SK-N-MC (cell line): ENCODE measurements around the gene RGS16.

ENCODE experiments used
- DNase-seq: peaks from one replicate; pipeline ENCODE4 v3.0.0-alpha.2; 2011; ENCODE audit warnings: low read depth, low spot score
- H3K27ac ChIP-seq: fragments of 200-600 bp; sonication (generic); 2 replicates; pipeline ENCODE4 v1.5.1; 2016; ENCODE audit warnings: mixed run types
- H3K36me3 ChIP-seq: fragments of 200-600 bp; sonication (generic); 2 replicates; pipeline ENCODE4 v1.6.1; 2017; ENCODE audit warnings: antibody characterized with exemption, low read length, mixed read lengths; ENCODE audit not compliant: insufficient read depth
- H3K4me3 ChIP-seq: fragments of 200-600 bp; sonication (generic); 2 replicates; pipeline ENCODE4 v1.5.1; 2016
- H3K9ac ChIP-seq: fragments of 200-600 bp; sonication (generic); 2 replicates; pipeline ENCODE4 v1.8.0; 2017; ENCODE audit warnings: mixed run types, mixed read lengths; ENCODE audit not compliant: insufficient read length
- H3K9me3 ChIP-seq: fragments of 200-600 bp; sonication (generic); 2 replicates; pipeline ENCODE4 v1.6.1; 2017; ENCODE audit warnings: low read depth, mild to moderate bottlenecking, antibody characterized with exemption, low read length, moderate library complexity, mixed read lengths
- EZH2 ChIP-seq: fragments of 200-600 bp; sonication (generic); IDR thresholded peaks from one replicate; pipeline ENCODE4 v1.6.1; 2017; ENCODE audit warnings: antibody characterized with exemption
- FOXP2 ChIP-seq: optimal IDR thresholded peaks from 2 replicates; pipeline ENCODE3; 2011; ENCODE audit warnings: mild to moderate bottlenecking, moderate library complexity; ENCODE audit not compliant: insufficient read depth; ENCODE audit errors: extremely low read length, control extremely low read depth
- POLR2AphosphoS5 ChIP-seq: IDR thresholded peaks from 2 replicates; pipeline ENCODE4 v1.6.1; 2012; ENCODE audit warnings: mild to moderate bottlenecking, low read depth, low read length, borderline replicate concordance

Gene RGS16

DNA sequence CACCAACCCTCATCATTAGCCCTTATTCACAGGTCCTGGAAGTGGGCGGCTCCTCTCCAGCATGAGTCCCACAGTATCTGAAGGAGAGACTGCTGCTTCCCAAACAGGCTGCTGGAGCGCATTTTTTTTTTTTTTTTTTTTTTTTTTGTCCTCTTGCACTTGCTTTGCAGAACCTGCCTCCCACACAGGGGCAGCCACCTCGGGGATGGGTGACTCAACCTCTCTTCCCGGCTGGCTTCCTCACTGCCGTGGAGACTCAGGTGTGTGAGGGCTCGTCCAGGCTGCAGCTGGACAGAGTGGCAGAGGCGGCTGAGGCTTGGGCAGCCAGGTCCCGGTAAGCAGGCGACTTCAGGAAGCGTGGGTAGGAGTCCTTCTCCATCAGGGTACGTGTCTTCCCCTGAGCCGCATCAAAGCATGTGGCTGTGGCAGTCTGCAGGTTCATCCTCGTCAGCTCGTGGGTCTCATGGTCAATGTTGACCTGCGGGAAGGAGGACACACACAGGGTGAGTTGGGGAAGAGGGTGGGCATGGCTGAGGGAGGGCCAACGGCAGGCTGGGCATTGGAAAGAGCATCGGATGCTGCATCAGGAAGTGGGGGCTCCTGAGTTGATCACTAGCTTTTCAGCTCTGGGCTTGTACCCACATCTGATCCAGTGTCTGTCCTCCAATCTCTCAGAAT is 4.0 kb downstream of the RGS16 start:
- Histone ChIP-seq H3K4me3 (no peak overlapping the region), H3K27ac (no peak overlapping the region), H3K9ac (no peak overlapping the region), H3K36me3 (peaks cover 45% of the 10 kb centered on the region), H3K9me3 (no peaks in the 10 kb centered on the region)
- no peak for TF ChIP-seq FOXP2
- no peak for TF ChIP-seq EZH2
- no peak for TF ChIP-seq POLR2AphosphoS5
- no peak for DNase-seq

DNA sequence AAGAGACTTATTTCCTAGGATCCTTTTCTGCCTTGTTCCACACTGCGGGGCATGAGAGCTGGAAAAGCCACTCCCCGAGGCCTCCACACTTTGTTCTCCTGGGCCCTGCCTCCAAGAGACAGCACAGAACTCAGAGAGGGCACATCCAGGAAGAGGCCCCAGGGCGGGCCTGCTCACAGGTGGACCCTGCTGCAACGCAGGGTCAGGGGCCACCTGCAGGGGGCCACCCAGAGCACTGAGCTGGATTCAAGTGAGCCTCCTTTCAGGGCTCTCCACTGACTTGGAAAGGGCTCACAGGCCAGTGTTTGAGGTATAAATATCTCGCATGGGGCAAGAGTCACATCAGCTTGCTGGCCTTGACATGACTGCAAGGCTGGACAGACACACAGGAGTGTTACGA is 4.8 kb downstream of the RGS16 start:
- Histone ChIP-seq H3K4me3 (no peak overlapping the region), H3K9ac (no peak overlapping the region), H3K9me3 (no peaks in the 10 kb centered on the region), H3K36me3 (peaks cover 45% of the 10 kb centered on the region), H3K27ac (no peak overlapping the region)
- no peak for DNase-seq
- no peak for TF ChIP-seq FOXP2
- no peak for TF ChIP-seq EZH2

DNA sequence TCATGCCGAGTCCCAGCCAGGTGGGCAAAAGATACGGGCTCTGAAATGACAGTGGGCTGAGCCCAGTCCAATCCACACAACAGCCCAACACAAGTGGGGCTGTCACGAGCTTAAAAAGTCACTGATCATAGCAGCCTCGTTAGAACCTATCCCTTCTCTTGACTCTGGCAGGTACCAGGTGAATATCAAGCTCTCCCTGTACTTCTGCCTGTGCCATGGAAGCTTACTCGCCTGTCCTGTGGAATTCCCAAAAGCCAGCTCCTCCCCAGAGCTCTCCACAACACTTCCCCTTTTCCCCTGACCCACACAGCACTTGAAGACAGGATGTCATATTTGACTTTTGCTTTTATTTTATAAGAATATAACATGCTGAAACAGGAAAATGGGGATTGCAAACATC is 5.9 kb downstream of the RGS16 start:
- Histone ChIP-seq H3K4me3 (no peak overlapping the region), H3K36me3 (peaks cover 45% of the 10 kb centered on the region), H3K27ac (no peak overlapping the region), H3K9ac (no peak overlapping the region), H3K9me3 (no peaks in the 10 kb centered on the region)
- DNase-seq: no peak
- TF ChIP-seq EZH2: no peak
- no peak for TF ChIP-seq POLR2AphosphoS5
- no peak for TF ChIP-seq FOXP2

DNA sequence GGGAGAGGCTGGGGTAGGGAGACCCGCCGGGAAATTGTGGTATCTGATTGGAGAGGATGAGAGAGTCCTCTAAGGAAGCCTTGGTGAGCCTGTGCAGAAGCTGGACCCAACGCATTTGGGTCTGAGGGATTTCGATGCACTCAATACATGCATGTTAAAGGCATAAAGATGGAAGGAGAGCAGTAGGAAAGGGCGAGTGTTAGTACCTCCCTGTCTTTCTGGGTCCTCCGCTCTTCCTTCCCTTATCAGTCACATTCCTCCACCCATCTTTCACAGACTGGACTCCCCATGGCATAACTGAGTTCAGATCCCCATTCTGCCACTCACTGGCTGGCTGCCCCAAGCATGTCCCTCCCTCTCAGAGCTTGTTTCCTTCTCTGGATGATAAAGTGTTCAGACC is 7.3 kb downstream of the RGS16 start:
- Histone ChIP-seq H3K9me3 (no peaks in the 10 kb centered on the region), H3K4me3 (no peak overlapping the region), H3K36me3 (peaks cover 32% of the 10 kb centered on the region), H3K27ac (no peak overlapping the region), H3K9ac (no peak overlapping the region)
- no peak for TF ChIP-seq POLR2AphosphoS5
- TF ChIP-seq FOXP2: no peak
- TF ChIP-seq EZH2: no peak
- no peak for DNase-seq

DNA sequence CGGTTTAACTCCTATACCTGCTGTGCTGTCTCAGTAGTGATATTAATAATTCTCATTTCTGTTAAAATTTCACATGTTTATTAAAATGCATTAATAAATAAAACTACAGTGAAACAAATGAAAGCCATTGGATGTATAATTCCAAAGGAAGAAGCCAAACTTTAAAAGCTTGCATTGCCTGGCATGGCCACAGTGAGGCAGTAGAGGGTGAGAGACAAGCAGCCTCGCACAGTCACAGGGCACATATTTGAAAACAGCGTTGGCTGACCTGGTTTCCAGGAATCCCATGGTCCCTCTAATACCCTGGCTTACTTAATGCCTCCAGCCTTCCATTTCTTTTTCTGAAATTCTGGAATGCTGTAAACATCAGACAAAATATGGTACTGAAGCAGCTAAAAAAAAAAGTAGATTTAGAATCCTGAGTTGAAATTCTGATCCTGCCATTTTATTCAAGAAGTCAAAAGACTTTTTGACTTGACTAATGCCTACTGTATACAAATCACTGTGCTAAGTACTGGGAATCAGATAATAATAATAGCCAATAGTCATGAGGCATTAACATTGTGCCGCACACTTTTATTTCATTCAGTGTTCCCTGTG is 8.4 kb downstream of the RGS16 start:
- Histone ChIP-seq H3K9ac (no peak overlapping the region), H3K4me3 (no peak overlapping the region), H3K9me3 (no peaks in the 10 kb centered on the region), H3K27ac (no peak overlapping the region), H3K36me3 (peaks cover 20% of the 10 kb centered on the region)
- no peak for DNase-seq
- TF ChIP-seq FOXP2 (no peak), EZH2 (no peak), POLR2AphosphoS5 (no peak)

DNA sequence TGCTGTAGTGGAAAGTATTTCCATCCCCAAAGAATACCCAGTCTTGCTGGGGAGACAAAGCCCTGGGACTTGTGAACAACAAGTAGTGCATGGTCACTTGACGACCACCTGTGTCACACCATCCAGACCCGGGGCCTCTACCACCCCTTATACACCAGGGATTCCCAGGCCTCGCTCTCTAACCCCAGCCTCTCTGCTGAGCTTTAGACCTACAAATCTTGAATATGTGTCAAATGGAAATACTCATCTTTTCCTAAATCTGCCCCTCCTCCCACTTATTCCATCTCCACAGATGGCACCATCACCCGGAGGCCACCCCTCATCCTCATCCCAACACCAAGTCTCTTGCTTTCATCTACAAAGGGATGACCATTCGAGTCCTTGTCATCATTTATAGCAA is 14.3 kb downstream of the RGS16 start:
- no peak overlapping the region for H3K4me3 ChIP-seq
- no peak overlapping the region for H3K27ac ChIP-seq
- no peaks in the 10 kb centered on the region for H3K36me3 ChIP-seq
- no peak for DNase-seq
- H3K9ac ChIP-seq: no peak overlapping the region
- no peaks in the 10 kb centered on the region; the same call in 1 of the 2 replicates for H3K9me3 ChIP-seq
- TF ChIP-seq FOXP2: no peak
- no peak for TF ChIP-seq POLR2AphosphoS5
- no peak for TF ChIP-seq EZH2

DNA sequence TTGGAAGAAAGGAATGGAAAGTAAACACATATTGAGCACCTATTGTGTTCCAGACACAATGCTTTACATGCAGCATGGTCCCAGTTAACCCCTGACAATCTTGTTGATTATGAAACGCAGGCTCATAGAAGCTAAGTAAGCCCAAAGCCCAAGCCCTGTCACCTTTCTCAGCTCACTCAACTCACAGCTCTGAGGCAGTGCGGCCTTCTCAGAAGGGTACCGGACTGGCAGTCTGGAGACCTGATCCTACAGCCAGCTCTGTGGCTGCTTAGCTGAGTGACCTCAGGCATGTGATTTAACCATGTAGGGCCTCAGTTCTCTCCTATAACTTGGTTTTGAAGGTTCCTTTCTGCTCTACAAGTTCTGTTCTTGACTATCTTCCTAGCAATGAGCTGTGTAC is 14.7 kb downstream of the RGS16 start:
- Histone ChIP-seq H3K9ac (no peak overlapping the region), H3K4me3 (no peak overlapping the region), H3K9me3 (no peaks in the 10 kb centered on the region; the same call in 1 of the 2 replicates), H3K27ac (no peak overlapping the region), H3K36me3 (no peaks in the 10 kb centered on the region)
- no peak for TF ChIP-seq FOXP2
- no peak for TF ChIP-seq POLR2AphosphoS5
- no peak for TF ChIP-seq EZH2
- no peak for DNase-seq

DNA sequence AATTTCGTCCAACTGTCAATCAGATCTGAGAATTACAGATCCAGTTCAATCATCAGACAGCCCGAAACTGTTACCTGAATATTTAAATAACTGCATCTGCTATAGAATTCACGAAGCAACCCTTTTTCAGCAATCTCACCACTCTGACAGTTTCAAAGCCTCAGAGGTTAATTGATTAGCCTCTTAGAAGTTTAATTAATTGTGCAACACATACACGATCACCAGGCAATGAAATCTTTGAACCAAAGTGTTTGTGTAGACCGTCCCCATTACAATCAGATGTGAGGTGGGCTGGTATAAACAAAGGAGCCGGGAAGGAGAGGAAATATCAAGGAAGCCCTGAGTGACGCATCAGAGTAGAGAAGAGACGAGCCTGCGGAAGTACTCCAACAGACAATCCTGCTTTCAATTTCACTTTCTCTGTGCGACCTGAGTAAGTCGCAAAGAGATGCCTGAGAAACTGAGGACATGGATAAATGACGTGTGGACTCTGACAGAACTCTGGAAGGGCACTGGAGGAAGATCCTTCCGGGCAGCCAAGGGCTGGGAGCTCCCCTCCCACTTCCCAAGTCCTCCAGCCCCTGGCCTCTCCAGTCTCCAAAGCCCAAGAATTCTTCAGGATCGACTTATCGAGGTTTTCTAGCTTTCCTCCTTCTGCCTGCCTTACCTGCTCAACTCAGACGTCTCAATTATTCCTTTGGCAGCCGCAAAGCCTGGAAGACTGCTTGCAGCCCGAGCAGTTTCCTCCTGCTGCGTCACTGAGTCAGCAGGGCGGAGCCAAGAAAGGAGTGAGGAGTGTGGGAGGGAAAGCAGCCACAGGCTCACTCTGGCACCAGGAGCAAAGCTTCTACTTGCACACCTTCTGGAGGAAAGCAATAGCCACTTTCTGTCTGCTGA is 15.4 kb downstream of the RGS16 start, which contains the start of gene RNASEL:
TSS of gene RNASEL (minus strand) at position 757 of the 897 bp plus-strand sequence. CDS start 2,450 bp downstream, outside the sequence.
- Histone ChIP-seq H3K9ac (peak within 1 kb of the TSS; percentile 59), H3K36me3 (no peaks in the 10 kb centered on the region), H3K9me3 (no peaks in the 10 kb centered on the region; the same call in 1 of the 2 replicates), H3K4me3 (peak within 1 kb of the TSS; percentile 76), H3K27ac (no peak within 1 kb of the TSS)
- TF ChIP-seq EZH2 (no peak), POLR2AphosphoS5 (peak; percentile 51; the same call in 1 of the 2 replicates)
- DNase-seq: no peak
